ENCODE results near the gene RBCK1. TPM values are rescaled to one million over a fixed set of nuclear protein-coding genes. Genes with fewer than 3 reads are reported as not detected.

Gene RBCK1
- total and polyA plus RNA-seq, 11 donors, result 37.0 to 77.7 (median 50.6) TPM

- intact Hi-C loops (cut with DNase I), result no loop called here
These were observed 9.1 kb downstream of the RBCK1 start for GRCh38 chr20:416950-417800.

DNA sequence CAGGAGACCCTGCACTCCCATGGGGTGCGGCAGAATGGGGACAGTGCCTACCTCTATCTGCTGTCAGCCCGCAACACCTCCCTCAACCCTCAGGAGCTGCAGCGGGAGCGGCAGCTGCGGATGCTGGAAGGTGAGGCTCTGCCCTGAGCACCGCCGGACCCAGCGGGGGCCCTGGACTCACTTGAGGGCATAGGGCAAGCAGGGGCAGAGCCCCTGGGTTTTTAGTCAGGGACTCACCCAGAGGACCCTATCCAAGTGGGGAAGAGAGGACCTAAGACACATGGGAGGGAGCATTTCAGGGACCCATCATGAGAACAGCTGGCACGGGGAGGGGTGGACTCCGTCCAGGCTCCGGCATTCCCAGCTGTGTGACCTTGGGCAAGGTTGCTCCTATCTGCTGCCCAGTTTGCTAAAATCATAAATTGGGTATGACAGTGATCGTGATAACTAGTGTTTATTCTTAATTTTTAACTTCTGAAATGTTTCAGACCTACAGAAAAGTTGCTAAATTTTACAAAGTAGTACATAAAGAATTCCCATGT lies 9.8 kb downstream of the RBCK1 start:
- H3K27me3 ChIP-seq, result no peaks in the 10 kb centered on the region
- WGBS, 4 donors, result 81 to 88% (median 81%) methylated on average over 12 of the region's 12 CpGs
- TF ChIP-seq POLR2A (IDR thresholded peaks at IDR 0.05) (no peak), CTCF (IDR thresholded peaks at IDR 0.05) (no peak)
- H3K36me3 ChIP-seq, result peaks cover 0 to 85% (median 72%) of the 10 kb centered on the region in 9 donors
- no peak overlapping the region for H3K27ac ChIP-seq
- H3K4me1 ChIP-seq, result peaks cover 0 to 5% (median 0%) of the 10 kb centered on the region in 12 donors
- DNase-seq, result no peak
- peak in 1 of 4 donors; percentile 25 for ATAC-seq
- H3K9me3 ChIP-seq, result no peaks in the 10 kb centered on the region
- intact Hi-C loops (cut with DNase I), result no loop called here
- H3K4me3 ChIP-seq, result no peak overlapping the region

More at GRCh38 chr20:416950-417800, 9.1 kb downstream of the RBCK1 start:
- no peaks in the 10 kb centered on the region for H3K9me3 ChIP-seq
- no peaks in the 10 kb centered on the region for H3K27me3 ChIP-seq
- DNase-seq (no peak), ATAC-seq (no peak)
- no peak for TF ChIP-seq CTCF (IDR thresholded peaks at IDR 0.05)
- no peak for TF ChIP-seq POLR2A (IDR thresholded peaks at IDR 0.05)
- no peak overlapping the region for H3K4me3 ChIP-seq
- H3K4me1 ChIP-seq, result peaks cover 0 to 5% (median 0%) of the 10 kb centered on the region in 12 donors
- H3K27ac ChIP-seq, result no peak overlapping the region
- H3K36me3 ChIP-seq, result peaks cover 0 to 80% (median 72%) of the 10 kb centered on the region in 9 donors
- 85 to 89% (median 87%) methylated on average over 13 of the region's 13 CpGs for WGBS, 4 donors

DNA sequence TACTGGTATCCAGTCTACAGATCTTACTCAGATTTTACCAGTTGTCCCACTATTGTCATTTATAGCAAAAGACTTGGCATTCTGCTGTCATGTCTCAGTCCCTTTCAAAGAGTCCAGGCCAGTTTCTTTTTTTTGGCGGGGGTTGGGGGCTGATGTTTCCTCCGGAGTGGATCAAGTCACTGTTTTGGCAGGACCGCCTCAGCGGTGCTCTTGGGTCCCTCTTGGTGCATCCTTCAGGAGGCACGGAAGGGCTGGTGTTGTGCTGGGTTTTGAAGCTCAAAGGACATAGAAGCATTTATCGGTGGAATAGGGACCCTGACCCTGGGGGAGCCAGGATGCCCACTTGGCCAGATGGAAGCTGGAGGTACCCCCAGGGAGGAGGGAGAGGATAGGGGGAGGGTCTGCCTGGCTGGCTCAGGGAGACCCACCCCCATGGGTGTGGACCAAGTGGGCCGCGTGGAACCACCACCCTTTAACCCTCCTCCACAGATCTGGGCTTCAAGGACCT lies 10.8 kb downstream of the RBCK1 start:
- Histone ChIP-seq H3K4me3 (no peak overlapping the region), H3K9me3 (no peaks in the 10 kb centered on the region), H3K27ac (no peak overlapping the region), H3K4me1 (peaks cover 0 to 5% (median 0%) of the 10 kb centered on the region in 12 donors), H3K36me3 (peaks cover 0 to 87% (median 79%) of the 10 kb centered on the region in 9 donors), H3K27me3 (no peaks in the 10 kb centered on the region)
- 86 to 92% (median 90%) methylated on average over 8 of the region's 8 CpGs for WGBS, 4 donors
- TF ChIP-seq POLR2A (IDR thresholded peaks at IDR 0.05) (no peak), CTCF (IDR thresholded peaks at IDR 0.05) (no peak)
- intact Hi-C loops (cut with DNase I), result no loop called here
- DNase-seq, result no peak
- ATAC-seq, result no peak

DNA sequence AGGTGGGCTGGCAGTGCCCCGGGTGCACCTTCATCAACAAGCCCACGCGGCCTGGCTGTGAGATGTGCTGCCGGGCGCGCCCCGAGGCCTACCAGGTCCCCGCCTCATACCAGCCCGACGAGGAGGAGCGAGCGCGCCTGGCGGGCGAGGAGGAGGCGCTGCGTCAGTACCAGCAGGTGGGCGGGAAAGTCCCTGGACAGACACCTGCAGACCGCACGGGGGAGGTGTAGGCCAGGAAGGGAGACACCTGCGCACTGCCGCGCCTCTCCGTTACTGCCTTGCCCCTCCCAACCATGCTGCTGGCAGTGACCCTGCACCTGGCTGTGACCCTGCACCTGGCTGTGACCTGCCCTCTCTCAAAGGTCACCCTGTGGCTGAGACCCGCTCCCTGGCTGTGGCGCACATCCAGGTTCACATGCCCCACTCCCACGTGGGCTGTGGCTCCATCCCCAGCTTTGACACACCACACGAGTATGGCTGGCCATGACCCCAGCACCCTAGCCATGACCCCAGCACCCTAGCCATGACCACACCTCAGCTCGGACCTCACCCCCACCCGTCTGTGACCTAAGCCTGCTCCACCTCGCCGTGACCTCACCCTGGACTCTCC lies 11.6 kb downstream of the RBCK1 start:
- 93 to 95% (median 95%) methylated on average over 28 to 32 of the region's 32 CpGs for WGBS, 4 donors
- peaks cover 0 to 90% (median 77%) of the 10 kb centered on the region in 9 donors for H3K36me3 ChIP-seq
- peak in 2 of 4 donors; percentile 8 to 14 for ATAC-seq

More for the DNA sequence above, 11.6 kb downstream of the RBCK1 start:
- intact Hi-C loops (cut with DNase I), result loop anchor here in 1 of 10 donors (10.0 kb wide), 1 partner anchor 65 kb away; no protein-coding TSS in a partner anchor
- peaks cover 0 to 5% (median 0%) of the 10 kb centered on the region in 12 donors for H3K4me1 ChIP-seq
- TF ChIP-seq POLR2A (IDR thresholded peaks at IDR 0.05) (no peak), CTCF (IDR thresholded peaks at IDR 0.05) (no peak)
- no peaks in the 10 kb centered on the region for H3K9me3 ChIP-seq
- no peak for DNase-seq
- H3K27me3 ChIP-seq, result no peaks in the 10 kb centered on the region
- no peak overlapping the region for H3K4me3 ChIP-seq
- H3K27ac ChIP-seq, result no peak overlapping the region
